GM20000 (cell line): ENCODE results near the gene PIK3CD.
A peak's percentile ranks its signal among the peaks of the same experiment; 100 is the strongest.

Experiments
- DNase-seq: peaks from one replicate; pipeline ENCODE4 v3.0.0; 2012; ENCODE audit warnings: low spot score
- TF ChIP-seq, protein P1 (sequence below): IDR thresholded peaks from 2 replicates; pipeline ENCODE4 v1.5.1; 2012; ENCODE audit warnings: mild to moderate bottlenecking, control low read depth; ENCODE audit errors: extremely low read depth, missing control alignments

Gene PIK3CD

DNA sequence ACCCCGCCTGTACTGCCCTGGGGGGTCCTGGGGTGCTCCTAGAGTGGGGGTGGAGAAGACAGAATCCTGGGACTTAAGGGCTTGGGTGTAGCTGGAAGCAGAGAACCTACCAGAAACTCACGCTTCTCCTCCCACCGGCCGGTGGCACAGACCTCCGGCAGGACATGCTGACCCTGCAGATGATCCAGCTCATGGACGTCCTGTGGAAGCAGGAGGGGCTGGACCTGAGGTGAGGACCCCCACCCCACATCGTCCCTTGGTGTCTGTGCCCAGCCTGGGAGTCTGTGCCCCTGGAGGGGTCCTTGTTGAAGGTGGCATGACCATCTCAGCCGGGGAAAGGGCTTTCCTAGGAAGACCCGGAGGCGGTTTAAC is 70.8 kb downstream of the PIK3CD start:
- TF ChIP-seq, protein P1, sequence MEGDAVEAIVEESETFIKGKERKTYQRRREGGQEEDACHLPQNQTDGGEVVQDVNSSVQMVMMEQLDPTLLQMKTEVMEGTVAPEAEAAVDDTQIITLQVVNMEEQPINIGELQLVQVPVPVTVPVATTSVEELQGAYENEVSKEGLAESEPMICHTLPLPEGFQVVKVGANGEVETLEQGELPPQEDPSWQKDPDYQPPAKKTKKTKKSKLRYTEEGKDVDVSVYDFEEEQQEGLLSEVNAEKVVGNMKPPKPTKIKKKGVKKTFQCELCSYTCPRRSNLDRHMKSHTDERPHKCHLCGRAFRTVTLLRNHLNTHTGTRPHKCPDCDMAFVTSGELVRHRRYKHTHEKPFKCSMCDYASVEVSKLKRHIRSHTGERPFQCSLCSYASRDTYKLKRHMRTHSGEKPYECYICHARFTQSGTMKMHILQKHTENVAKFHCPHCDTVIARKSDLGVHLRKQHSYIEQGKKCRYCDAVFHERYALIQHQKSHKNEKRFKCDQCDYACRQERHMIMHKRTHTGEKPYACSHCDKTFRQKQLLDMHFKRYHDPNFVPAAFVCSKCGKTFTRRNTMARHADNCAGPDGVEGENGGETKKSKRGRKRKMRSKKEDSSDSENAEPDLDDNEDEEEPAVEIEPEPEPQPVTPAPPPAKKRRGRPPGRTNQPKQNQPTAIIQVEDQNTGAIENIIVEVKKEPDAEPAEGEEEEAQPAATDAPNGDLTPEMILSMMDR: no peak

DNA sequence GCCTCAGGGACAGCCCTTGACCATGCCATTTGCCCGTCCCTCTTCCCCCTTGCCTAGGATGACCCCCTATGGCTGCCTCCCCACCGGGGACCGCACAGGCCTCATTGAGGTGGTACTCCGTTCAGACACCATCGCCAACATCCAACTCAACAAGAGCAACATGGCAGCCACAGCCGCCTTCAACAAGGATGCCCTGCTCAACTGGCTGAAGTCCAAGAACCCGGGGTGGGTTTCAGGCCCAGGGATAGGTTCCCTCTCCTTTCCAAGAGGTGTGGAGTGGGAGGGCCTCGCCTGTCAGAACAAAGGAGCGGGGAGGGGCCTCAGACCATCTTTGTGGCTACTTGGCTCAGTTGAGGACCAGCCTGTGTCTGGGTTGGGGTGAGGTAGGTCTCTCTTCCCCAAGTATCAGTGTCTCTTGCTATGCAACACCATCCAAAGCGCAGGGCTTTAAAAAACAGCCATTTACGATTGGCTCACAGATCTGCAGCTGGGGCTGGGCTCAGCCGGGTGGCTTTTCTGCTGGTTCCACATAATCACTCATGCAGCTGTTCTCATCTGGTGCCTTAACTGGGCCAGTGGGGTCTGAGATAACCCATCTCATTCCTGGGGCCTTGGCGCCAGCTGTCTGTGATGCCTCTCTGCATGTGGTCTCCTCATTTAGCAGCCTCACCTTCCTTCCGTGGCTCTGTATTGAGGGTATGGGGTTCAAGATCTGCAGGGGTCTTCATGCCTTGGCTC is 71.7 kb downstream of the PIK3CD start:
- TF ChIP-seq, protein P1: no peak
- DNase-seq: no peak

More for the DNA sequence above, 70.8 kb downstream of the PIK3CD start:
- DNase-seq: no peak

DNA sequence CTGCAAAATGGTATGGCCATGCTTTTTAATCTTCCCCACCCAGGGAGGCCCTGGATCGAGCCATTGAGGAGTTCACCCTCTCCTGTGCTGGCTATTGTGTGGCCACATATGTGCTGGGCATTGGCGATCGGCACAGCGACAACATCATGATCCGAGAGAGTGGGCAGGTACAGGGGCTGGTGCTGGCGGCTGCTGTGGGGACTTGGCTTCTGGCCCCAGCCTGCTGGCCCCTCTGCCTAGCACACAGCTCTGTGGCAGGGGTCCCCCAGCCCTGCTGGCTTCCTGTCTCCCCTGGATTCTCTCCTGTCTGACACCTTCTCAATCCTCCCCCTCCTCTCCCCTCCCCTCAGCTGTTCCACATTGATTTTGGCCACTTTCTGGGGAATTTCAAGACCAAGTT is 72.4 kb downstream of the PIK3CD start:
- no peak for DNase-seq
- TF ChIP-seq, protein P1: no peak

DNA sequence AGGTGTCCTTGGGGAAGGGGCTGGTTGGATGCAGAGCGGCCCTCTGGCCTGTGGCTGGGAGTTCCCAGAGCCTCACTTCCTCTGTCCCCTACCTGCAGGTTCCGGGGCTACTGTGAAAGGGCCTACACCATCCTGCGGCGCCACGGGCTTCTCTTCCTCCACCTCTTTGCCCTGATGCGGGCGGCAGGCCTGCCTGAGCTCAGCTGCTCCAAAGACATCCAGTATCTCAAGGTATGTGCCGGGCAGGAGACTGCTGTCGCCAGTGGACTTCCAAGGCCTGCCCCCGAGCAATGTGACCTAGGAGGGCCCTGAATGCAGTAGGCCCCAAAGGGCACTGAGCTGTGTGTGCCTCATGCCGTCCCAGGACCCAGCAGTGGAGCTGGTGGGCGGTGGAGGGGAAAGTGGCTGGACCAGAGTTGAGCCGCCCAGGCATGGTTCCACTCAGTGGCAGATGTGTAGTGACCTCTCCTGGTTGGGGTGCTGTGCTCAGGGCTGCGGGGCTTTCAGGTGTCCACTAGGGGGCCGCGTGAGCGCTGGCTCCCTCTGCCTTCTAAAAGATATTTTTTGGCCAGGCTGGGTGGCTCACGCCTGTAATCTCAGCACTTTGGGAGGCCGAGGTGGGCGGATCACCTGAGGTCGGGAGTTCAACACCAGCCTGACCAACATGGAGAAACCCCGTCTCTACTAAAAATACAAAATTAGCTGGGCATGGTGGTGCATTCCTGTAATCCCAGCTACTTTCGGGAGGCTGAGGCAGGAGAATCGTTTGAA is 73.4 kb downstream of the PIK3CD start:
- DNase-seq: peak; percentile 89
- TF ChIP-seq, protein P1: peak; percentile 76

DNA sequence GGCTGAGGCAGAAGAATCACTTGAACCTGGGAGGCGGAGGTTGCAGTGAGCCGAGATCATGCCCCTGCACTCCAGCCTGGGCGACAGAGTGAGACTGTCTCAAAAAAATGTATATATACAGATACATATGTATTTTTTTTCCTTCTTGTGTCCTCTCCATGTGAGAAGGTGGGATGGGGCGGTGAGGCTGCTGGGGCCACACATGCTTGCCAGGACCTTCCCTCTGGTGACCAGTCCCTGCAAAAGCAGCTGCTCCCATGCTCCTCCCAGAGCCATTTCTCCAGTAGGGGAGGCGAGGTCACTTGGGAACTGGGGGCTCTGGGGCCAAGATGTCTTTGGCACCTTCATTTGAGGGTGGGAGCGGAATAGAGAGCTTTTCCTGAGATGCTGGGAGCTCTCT is 74.9 kb downstream of the PIK3CD start:
- no peak for DNase-seq
- TF ChIP-seq, protein P1: no peak

DNA sequence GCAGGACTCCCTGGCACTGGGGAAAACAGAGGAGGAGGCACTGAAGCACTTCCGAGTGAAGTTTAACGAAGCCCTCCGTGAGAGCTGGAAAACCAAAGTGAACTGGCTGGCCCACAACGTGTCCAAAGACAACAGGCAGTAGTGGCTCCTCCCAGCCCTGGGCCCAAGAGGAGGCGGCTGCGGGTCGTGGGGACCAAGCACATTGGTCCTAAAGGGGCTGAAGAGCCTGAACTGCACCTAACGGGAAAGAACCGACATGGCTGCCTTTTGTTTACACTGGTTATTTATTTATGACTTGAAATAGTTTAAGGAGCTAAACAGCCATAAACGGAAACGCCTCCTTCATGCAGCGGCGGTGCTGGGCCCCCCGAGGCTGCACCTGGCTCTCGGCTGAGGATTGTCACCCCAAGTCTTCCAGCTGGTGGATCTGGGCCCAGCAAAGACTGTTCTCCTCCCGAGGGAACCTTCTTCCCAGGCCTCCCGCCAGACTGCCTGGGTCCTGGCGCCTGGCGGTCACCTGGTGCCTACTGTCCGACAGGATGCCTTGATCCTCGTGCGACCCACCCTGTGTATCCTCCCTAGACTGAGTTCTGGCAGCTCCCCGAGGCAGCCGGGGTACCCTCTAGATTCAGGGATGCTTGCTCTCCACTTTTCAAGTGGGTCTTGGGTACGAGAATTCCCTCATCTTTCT is 75.5 kb downstream of the PIK3CD start:
- no peak for DNase-seq
- TF ChIP-seq, protein P1: no peak
